CD4-positive, alpha-beta T cell treated with Interferon alpha-2 for 1 hour (primary cell): ENCODE data around the gene DSCAML1.

Experiments
- DNase-seq, 2 donors: peaks; one replicate each; pipeline ENCODE4 v3.0.0-alpha.2; 2020 to 2022

Gene DSCAML1

DNA sequence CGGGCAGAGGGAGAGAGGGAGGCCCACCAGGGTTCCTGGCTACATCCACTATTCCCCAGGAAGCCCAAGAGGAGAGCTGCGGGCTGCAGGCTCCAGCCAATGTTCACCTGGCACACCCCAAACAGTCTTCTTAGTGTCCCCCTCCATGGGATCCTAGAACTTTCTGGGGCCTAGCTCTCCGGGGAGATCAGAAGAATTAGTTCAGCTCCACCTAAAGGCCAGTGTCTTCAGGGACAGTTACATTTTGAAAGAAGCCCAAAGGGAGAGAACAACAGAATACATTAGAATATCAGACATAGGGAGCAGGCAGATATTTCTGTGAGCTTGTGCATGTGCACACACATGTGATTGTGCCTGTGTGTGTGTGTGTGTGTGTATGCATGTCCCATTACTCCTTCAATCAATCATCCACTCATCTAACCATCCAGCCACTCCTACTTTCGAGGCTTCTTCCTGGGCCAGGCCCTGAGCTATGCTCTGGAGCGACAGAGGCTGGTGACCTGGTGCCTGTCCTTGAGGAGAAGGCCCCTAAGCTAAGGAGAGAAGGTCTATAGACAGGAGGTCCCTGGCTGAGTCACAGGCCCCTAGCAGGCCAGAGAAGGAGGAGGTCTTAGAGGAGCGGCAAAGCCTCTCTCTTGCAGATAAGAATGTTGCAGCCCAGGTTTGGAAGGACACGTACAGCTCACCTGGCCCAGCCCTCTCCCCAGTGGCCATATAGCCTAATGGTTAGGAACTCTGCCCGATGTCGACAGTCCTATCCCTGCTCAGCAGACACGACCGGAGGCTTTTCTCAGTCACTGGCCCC, 165.5 kb downstream of the DSCAML1 start:
- DNase-seq, result no peak

DNA sequence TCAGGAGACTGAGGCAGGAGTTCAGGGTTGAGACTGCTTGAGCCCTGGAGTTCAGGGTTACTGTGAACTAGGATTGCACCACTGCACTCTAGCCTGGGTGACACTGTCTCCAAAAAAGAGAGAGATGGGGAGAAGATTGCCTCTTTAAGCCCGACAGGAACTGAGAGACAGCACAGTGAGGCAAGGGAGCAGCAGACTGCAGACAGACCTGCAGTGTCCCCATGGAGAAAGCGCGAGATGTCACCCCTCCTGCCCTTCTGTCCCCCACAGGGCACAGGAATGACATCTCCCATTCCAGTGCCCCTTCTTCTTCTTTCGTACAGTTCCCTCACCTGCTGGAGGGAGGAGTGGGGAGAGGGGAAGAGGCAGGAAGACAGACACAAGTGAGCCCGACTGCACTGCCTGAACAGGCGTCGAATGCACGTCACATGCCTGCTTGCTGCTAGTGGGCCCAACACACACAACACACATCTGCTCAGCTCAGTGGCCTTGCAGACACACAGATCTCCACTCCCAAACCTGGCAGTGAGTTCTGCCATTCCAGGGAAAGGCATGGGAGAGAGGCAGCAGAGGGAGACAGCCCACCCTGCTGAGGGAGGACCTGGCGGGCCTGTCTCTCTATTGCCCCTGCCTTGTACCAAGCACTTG, 167.0 kb downstream of the DSCAML1 start:
- DNase-seq, result no peak

DNA sequence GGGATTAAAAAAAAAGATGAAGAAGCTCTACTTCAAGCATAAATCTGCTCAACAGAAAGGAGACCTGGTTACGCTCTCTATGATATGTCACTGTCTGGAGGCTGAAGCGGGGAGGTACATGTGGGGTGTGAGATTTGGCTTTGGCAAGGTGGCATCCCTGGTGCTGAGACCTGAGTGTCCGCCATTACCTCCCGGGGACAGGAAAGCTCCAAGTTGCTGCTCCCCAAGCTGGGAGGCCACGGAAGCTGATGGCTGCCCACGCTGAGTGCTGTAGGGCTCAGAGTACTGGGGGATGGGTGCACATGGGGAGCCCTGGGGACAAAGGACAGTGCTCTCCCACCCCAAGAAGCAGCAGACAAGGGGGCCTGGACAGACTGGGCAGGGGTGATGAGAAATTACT, 167.9 kb downstream of the DSCAML1 start:
- no peak for DNase-seq

DNA sequence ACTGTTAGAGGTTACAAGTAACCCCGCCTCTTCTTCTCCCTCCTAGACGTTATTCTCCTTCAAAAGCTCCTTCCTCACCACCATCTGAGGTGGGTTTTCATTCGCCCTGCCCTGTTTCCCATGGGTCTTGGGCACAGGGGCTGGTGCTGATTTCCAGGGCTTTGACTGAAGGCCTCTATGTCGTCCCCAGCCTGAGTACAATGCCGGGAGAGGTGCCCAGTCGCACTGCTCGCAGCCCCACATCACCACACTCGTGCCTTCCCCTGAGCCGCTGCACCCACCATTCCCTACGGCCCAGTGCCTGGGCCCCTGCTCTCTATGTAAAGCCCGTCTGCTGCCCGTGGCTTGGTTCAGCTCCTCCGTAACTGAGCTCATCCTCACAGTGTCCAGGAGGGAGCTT, 169.8 kb downstream of the DSCAML1 start:
- no peak for DNase-seq

DNA sequence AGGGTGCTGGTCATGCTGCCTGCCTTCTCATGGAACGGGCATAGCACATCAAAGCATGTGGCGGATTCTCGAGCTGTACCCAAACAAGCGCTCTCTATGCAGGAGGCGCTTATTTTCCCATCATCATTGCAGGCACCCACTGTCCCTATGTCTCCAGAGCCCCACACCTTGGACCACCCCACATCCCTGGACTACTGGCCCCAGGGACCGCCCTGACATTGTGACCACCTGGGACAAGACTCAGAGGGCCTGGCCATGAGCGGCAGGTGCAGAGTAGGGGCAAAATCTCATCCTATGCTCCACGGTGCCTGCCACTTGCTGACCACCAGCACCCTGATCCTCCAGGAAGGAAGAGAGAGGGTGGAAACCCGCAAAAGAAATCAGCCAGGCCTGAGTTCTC, 170.4 kb downstream of the DSCAML1 start:
- DNase-seq, result no peak

DNA sequence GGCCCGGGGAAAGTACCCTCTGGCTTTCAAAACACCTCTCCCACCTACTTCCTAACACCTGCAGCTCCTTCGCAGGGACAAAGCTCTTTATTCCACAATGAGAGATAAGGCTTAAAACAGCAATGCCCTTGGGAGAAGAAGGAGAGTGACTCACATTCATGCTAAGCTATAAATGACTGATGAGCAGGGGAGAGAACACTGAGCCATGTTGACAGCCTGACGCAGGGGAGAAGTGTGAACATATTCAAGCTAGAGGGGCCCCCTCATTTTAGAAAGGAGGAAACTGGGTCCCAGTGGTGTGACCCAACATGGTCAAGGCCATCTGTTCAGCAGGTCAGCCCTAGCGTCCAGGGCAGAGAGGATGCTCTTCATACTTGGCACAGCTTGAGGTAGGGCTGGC, 171.8 kb downstream of the DSCAML1 start:
- no peak for DNase-seq

DNA sequence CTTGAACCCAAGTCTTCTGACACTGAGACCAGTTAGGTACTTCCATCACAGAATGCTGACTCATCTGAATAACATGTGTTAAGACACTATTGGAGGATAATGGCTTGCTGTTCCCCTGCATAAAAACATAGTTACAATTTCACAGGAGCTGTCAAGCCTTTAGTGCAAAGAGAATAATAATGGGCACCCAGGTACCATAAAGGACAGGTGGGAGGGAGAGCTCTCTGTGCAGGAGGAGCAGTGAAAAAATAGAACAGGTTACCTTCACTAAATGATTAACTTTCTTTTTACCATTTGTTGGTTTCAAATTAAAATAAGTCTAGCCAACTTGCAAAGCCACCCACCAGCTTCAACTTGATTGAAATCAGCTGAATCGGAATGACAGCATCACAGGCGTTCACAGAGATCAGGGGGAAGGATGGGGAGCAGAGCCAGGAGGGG, 173.2 kb downstream of the DSCAML1 start:
- DNase-seq, result no peak

DNA sequence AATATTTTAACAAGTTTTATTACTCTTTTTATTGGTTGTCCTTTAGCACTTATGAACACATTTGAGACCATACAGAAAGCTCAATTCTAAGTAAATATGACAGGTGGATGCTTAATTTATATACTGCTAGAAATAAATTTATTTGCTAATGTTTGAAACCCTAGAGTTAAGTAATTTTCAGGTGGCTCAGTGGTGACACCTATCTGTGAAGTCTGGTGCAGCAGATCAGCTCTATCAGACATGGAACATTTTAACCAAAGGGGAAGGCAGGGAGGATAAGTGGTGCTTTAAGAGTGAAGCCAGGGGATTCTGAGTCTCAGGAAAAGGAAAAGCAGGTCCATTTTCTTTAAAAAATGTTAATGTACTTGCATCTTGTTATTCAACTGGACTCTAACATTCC, 175.8 kb downstream of the DSCAML1 start:
- DNase-seq, result peak in 1 of 2 donors; percentile 3

DNA sequence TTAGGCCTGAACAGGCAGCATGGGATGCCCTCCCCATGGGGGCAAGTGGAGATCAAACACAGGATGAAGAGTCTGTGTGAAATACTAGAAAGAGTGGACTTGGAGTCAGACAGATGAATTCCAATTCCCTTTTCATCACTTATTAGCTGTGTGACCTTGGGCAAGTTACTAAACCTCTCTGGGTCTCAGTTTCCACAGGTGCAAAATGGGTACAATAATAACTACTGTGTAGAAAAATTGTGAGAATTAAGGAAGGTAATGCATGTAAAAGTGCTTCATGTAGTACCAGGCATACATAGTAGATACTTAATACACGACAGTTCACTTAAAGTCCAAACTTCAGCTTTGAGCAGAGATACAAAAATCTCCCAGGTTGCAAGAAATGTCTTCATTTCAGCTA, 176.4 kb downstream of the DSCAML1 start:
- no peak for DNase-seq

DNA sequence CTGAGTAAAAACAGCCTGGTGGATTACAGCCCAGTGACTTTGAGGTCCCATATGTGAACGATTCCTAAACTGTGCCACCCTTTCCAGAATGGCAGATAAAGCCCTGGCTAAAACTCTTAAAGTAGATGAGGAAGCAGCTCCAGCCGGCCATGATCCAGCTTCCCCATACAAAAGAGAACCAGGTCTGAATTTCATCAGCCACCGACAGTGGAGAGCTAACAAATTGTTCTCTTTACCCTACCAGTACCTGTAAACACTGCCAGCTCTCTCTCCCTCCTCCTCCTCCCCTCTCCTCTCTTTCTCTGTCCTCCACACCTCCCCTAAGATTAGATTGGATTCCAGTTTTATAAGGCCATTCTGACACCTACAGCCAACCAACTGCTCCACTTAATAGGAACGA, 176.9 kb downstream of the DSCAML1 start:
- DNase-seq, result no peak

DNA sequence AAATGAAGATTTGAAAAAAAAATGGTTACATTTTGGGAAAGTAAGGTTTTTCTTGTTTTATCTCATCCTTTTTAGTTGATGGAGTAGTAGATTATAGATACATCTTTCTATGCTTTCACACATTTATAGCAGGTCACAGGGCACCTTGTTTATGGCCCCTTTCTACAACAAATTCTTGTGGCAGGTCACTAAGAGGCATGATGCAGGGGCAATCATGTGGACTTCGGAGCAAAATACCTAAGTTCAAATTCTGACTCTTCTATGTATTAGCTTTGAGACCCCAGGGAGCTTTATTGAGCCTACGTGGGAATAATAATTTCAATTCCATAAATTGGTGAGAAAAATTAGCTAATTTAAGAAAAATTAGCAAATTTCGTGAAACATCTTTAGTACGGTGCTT, 177.4 kb downstream of the DSCAML1 start:
- no peak for DNase-seq

DNA sequence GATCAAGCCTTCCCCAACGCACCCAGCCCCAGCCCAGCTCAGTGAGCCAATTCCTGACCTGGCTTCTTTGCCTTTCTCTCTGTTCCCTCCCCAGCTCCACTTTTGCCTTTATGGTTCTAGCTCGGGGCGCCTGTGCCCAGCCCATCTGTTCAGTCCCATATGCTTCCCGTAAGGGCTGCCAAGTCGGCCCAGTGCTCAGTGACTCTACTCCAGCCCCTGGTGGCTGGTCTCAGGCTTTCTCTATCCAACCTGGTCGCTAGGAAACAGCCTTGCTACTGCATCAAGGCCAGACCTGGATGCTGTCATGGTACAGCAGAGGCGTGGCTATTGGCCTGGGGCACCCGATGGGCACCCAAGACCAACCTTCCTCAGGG, 178.0 kb downstream of the DSCAML1 start:
- DNase-seq, result no peak

DNA sequence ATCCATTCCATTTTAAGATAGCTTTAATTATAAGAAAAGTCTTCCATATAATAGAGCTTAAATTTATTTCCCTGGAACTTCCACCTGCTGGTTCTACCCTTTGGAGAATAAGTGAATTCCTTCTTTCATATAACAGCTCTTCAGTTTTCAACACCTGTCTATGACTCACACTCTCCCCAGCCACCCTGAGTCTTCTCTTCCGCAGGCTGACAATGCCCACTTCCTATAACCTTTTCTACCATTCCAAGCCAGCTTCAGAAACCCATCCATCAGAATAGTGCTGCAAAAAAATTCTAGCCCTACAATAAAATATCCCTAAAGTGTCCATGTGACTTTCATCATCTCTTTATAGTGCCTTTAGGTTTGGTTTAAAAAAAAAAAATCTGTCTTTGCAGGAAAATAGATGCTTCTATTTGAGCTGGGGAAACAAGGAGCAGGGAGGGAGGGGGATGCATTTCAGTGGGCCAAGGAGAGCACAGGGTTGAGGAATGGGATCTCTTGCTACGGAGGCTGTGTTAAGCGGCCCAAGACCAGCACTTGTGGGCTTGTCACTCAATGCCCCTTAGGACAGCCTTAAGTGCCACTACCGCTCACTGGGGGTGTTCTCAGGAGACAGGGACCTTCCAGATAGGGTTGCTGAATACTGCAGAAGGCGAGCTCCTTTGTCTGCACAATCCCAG, 178.6 kb downstream of the DSCAML1 start:
- no peak for DNase-seq

DNA sequence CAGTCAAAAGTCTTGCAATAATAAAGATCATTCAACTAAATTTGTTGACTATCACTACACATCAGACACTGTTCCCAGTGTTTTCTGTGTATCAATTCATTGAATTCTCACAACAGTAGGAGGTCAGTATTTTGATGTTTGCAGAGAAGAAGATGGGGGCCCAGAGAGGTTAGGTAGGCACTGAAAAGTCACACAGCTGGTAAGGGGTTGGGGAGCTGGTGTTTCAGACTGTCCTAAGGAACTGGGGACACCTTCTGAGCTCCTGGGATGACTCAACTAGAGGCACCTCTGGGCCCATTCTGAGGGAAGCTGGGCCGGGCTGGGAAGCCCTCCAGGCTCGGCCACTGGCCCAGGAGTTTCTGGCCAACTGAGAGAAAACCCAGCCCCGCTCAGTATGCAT, 180.0 kb downstream of the DSCAML1 start:
- no peak for DNase-seq

DNA sequence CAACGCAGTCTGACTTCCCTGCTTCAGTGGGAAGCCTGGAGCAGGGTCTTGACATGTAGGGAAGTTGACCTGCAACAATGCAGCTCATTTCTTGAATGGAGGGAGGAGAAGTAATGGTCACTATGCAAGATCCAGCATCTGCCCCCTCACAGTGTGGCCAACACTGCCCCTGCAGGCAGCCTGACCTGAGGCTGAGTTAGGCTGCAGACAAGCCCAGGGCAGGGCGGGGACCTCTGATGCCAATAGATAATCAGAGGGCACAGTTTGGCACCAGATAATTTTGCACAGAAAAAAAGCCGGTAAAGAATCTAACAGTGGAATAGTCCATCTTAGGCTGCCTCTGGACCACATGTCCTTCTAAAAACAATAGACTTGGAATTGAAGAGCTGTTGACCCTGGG, 182.3 kb downstream of the DSCAML1 start:
- no peak for DNase-seq

DNA sequence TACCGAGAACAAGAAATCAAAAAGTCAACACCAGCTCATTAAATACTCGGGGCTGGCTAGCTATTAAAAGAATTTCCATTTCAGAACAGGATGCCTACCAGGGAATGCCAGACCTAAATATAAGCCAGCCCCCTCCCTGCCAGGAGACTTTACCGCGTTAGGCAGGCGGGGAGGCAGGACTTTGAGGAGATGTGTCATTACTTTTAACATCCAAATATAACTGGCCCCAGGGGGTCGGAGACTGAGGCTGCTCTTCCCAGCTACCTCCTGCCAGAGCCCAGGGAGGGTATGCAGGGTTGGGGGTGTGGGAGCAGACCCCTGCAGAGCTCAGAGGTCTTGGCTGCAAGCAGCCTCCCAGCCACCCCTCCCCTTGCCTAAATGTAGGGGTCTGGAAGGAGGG, 183.5 kb downstream of the DSCAML1 start:
- no peak for DNase-seq

DNA sequence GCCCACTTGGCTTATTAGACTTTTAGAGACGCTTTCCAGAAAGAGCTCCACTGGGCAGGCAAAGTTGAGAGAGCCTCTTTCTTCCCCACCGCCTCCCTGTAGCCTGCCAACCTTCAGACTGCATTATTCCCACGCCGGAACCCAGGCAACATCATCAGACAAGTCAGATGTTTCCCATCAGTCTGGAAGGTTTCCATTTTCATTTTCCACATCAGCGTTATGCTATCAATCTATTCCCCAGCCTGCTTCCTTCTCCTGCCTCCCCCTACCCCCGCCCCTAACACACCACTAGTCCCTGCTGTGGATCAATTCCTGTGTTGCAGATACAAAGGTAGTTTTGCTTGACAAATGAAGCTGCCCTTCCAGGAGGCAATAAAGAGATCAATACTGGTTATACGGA, 184.8 kb downstream of the DSCAML1 start:
- DNase-seq, result no peak

DNA sequence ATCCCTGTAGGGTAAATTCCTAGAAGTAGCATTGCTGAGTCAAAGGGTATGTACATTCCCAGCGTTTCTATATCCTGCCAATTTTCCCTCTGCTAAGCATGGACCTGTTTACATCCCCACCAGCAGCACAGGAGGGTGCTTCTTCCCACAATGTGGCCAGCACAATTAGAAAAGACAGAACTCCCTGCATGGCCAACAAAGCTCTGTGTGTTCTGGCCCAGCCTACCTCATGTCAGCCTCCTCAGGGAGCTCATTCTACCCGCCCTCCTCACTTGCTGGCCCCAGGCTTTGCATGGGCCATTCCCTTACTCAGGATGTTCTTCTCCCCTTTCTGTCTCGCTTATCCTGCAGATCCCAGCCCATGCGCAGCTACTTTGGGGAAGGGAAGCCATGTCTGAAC, 186.1 kb downstream of the DSCAML1 start:
- DNase-seq, result no peak

DNA sequence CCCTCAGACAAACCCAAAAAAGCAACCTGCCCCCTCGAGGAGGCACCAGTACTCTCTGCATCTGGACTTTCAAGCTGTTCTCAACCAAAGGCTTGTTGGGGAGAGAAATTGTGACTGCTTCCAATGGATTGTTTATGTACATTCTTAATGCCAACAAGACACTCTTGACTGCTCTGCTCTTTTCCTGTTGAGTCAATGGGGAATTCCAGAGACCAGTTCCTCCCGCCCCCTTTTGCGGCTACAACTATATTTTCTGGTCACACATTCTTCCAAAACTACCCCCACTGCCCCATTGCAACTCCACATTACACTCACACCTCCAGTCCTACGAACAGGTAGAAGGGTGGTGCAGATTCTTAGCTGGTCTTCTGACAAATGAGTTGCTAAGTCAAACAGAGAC, 187.0 kb downstream of the DSCAML1 start:
- no peak for DNase-seq

DNA sequence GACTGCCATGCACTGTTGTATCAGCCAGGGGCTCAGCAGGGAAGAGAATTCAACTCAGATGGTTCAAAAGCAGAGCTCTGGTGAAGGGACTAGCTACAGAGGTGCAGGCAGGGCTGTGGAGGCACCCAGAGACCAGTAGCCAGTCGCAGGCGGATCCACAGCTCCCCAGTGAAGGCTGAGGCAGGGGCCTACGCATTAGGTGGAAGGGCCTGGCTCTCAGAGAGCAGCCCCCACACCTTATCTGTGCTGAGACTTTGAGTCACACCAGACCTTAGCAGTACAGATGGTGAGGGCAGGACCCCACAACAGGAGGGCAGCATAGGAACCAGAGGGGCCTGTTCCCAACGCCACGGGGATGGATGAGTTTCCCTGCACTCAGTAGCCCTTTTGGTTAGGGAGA, 189.6 kb downstream of the DSCAML1 start:
- DNase-seq, result no peak

DNA sequence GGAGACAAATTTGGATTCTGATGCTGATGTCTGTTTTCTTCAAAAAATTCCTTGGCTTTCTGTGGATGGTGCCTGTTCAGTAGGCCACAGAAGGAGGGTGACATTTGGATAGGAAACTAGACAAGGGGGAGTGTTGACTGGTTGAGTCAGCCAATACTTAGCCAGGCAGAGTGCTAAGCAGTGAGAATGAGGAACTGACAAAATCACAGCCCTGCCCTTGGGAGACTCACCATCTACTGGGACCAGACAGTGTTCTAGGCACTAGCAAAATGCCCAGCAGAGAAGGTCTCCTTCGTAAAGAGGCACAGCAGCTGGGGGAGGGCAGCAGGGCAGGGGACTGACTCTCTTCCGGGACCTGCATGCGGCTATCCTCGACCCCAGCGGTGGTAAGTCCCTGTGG, 190.2 kb downstream of the DSCAML1 start:
- no peak for DNase-seq

DNA sequence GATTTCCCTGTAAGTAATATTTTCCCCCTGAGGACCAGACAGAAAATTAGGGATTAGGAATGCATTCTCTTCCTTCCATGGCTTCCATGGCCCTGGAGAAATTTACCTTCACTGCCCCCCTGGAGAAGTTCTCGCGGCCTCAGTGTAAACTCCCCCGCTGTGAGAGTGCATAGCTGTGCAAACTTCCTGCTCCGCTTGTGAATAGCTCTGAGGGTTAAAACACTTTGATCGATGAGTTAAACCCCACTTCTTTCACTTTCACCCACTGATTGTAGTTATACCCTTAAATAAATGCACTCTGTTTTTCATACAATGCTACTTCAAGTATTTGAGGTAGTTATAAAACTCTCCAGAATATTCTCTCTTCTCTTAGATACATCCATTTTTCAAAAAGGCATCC, 190.8 kb downstream of the DSCAML1 start:
- peak in 1 of 2 donors; percentile 3 for DNase-seq

DNA sequence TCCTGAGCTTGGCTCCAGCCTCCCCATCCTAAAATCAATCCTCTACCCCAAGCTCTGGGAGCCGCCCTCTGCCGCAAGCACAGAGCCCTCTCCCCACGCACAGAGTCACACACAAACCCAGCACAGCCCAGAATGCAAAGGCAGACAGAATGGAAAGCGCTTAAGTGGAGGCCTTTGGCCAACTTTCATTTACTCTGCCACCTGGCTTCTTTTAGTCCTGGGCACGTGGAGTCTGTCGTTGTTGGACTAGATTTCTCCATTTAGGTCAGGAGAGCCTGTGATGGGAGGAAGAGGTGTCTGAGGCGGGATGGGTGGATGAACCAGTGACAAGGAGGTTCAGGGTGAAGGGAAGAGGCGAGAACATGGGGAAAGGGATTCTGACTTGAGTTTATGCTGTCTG, 191.7 kb downstream of the DSCAML1 start:
- no peak for DNase-seq

DNA sequence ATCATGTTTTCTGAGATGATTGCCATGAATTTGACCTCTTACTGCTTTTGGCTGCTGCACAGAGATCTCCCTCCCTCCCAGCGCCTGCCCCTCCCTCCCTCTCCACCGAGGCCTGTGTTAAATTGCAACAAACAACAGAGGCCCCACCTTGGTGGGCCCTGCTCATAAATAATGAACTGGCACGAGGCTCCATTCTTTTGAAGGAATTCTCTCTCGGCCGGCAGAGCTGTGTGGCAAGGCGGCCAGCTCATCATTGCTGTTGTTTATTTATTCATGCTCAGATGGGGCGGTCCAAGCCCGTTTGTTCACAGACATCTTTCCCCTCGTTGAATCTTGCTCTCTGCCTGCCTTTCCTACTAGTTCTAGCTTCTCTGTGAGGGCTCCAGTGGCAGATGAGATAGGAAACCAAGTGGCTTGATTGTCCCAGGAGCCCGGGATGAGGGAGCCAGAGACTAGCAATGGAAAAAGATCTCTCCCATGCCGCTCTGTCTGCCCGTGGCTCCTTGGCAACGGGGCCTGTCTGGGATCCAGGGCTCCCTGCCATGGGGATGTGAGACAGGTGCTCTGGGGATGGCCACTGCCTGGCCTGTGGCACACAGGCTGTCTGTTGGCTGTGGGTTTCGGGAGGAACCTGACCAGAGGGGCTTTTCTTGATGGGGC, 192.6 kb downstream of the DSCAML1 start:
- DNase-seq, result no peak
